ENCODE results near the gene FIS1.

FIS1 gene

GRCh38 chr7:101236292-101236835 is 8.5 kb downstream of the FIS1 start (continued):
- no peak for TF ChIP-seq ISL1 (CRISPR knock-in tag; IDR thresholded peaks at IDR 0.05)

- ATAC-seq: no peak
- TF ChIP-seq GLIS3 (CRISPR knock-in tag; IDR thresholded peaks at IDR 0.05) (no peak), ZFP30 (CRISPR knock-in tag; IDR thresholded peaks at IDR 0.05) (no peak), ESRRG (CRISPR knock-in tag; IDR thresholded peaks at IDR 0.05) (no peak), POU6F1 (CRISPR knock-in tag; IDR thresholded peaks at IDR 0.05; ENCODE audit: borderline replicate concordance, low read depth) (no peak), ZNF565 (CRISPR knock-in tag; conservative IDR thresholded peaks at IDR 0.05; ENCODE audit: low read depth) (no peak), PPARA (CRISPR knock-in tag; IDR thresholded peaks at IDR 0.05; ENCODE audit: borderline replicate concordance) (no peak), TSHZ2 (CRISPR knock-in tag; IDR thresholded peaks at IDR 0.05) (no peak), PATZ1 (CRISPR knock-in tag; IDR thresholded peaks at IDR 0.05; ENCODE audit: borderline replicate concordance) (no peak), CREB5 (CRISPR knock-in tag; IDR thresholded peaks at IDR 0.05; ENCODE audit: low read depth) (no peak), OSR1 (CRISPR knock-in tag; IDR thresholded peaks at IDR 0.05) (no peak), CSDC2 (CRISPR knock-in tag; IDR thresholded peaks at IDR 0.05) (no peak), ZNF8 (CRISPR knock-in tag; IDR thresholded peaks at IDR 0.05) (no peak), TCF4 (CRISPR knock-in tag; IDR thresholded peaks at IDR 0.05; ENCODE audit: borderline replicate concordance) (no peak), RARB (CRISPR knock-in tag; IDR thresholded peaks at IDR 0.05) (no peak), ZNF70 (CRISPR knock-in tag; IDR thresholded peaks at IDR 0.05) (no peak), TOX (CRISPR knock-in tag; IDR thresholded peaks at IDR 0.05; ENCODE audit: borderline replicate concordance) (no peak)
Measured at GRCh38 chr7:101235522-101235921, 9.4 kb downstream of the FIS1 start.

- peak; percentile 31 for ATAC-seq
- TF ChIP-seq CREB5 (CRISPR knock-in tag; IDR thresholded peaks at IDR 0.05; ENCODE audit: low read depth) (no peak), OSR1 (CRISPR knock-in tag; IDR thresholded peaks at IDR 0.05) (no peak), TSHZ2 (CRISPR knock-in tag; IDR thresholded peaks at IDR 0.05) (no peak), CSRNP3 (CRISPR knock-in tag; IDR thresholded peaks at IDR 0.05) (no peak), ZNF565 (CRISPR knock-in tag; conservative IDR thresholded peaks at IDR 0.05; ENCODE audit: low read depth) (no peak), ESRRG (CRISPR knock-in tag; IDR thresholded peaks at IDR 0.05) (no peak), ZC3H10 (CRISPR knock-in tag; IDR thresholded peaks at IDR 0.05) (no peak), ISL1 (CRISPR knock-in tag; IDR thresholded peaks at IDR 0.05) (no peak), RARB (CRISPR knock-in tag; IDR thresholded peaks at IDR 0.05) (no peak), PPARA (CRISPR knock-in tag; IDR thresholded peaks at IDR 0.05; ENCODE audit: borderline replicate concordance) (no peak), CSDC2 (CRISPR knock-in tag; IDR thresholded peaks at IDR 0.05) (no peak), ZFP30 (CRISPR knock-in tag; IDR thresholded peaks at IDR 0.05) (no peak), SNAI2 (CRISPR knock-in tag; IDR thresholded peaks at IDR 0.05) (no peak), ZFP3 (CRISPR knock-in tag; IDR thresholded peaks at IDR 0.05) (no peak), POU6F1 (CRISPR knock-in tag; IDR thresholded peaks at IDR 0.05; ENCODE audit: borderline replicate concordance, low read depth) (no peak), ZNF8 (CRISPR knock-in tag; IDR thresholded peaks at IDR 0.05) (no peak), GLIS3 (CRISPR knock-in tag; IDR thresholded peaks at IDR 0.05) (no peak), BACH2 (CRISPR knock-in tag; IDR thresholded peaks at IDR 0.05; ENCODE audit: borderline replicate concordance) (no peak)
Measured at GRCh38 chr7:101235050-101235449, 9.8 kb downstream of the FIS1 start.
